Gastroesophageal sphincter (tissue), 3 donors: ENCODE measurements around the gene UBE2O.

Source experiments
- CTCF ChIP-seq, 4 experiments: fragments of 200-600 bp in 2 of 4; fragments of 450-650 bp in 2 of 4; sonication (generic) in 1 of 4; IDR thresholded peaks; one replicate each; pipeline ENCODE4 v1.5.1; 2017 to 2019; ENCODE audit warnings: antibody characterized with exemption in 4 of 4, mild to moderate bottlenecking in 2 of 4, moderate library complexity in 2 of 4
- EP300 ChIP-seq: sonication (generic); formaldehyde crosslinking; IDR thresholded peaks from one replicate; pipeline ENCODE4 v1.6.1; 2017; ENCODE audit warnings: antibody characterized with exemption, mild to moderate bottlenecking
- POLR2A ChIP-seq, 2 donors: fragments of 450-650 bp; IDR thresholded peaks; one replicate each; pipeline ENCODE4 v1.6.1; 2017; ENCODE audit warnings: antibody characterized with exemption in 2 of 2, mild to moderate bottlenecking in 2 of 2, moderate library complexity in 1 of 2
- POLR2AphosphoS5 ChIP-seq: sonication (generic); formaldehyde crosslinking; IDR thresholded peaks from one replicate; pipeline ENCODE4 v1.6.1; 2017; ENCODE audit warnings: antibody characterized with exemption

- TF ChIP-seq CTCF (IDR thresholded peaks at IDR 0.05), result no peak
- no peak for TF ChIP-seq POLR2AphosphoS5
- no peak for TF ChIP-seq POLR2A (IDR thresholded peaks at IDR 0.05)
- no peak for TF ChIP-seq EP300
These were observed 32.5 kb downstream of the UBE2O start for GRCh38 chr17:76420356-76421043.
